HepG2 (cell line): ENCODE results near the gene CEBPB. TPM values are rescaled to one million over a fixed set of nuclear protein-coding genes. Genes with fewer than 3 reads are reported as not detected.

Experiments
- ATM ChIP-seq: fragments of 450-650 bp; IDR thresholded peaks from 2 replicates; pipeline ENCODE4 v1.7.1; 2017; ENCODE audit warnings: mild to moderate bottlenecking, borderline replicate concordance
- CBX1 ChIP-seq: IDR thresholded peaks from one replicate; pipeline ENCODE4 v1.6.1; 2016; ENCODE audit warnings: antibody characterized with exemption, low read depth
- GLI4 ChIP-seq: sonication (generic); formaldehyde crosslinking; IDR thresholded peaks from 2 replicates; pipeline ENCODE4 v1.5.1; 2020; ENCODE audit warnings: missing genetic modification reagents, mild to moderate bottlenecking, moderate library complexity, borderline replicate concordance
- HES4 ChIP-seq: sonication (generic); formaldehyde crosslinking; IDR thresholded peaks from 2 replicates; pipeline ENCODE4 v1.9.0; 2021; ENCODE audit warnings: mild to moderate bottlenecking, missing genetic modification reagents, borderline replicate concordance
- HNF4G ChIP-seq, 2 experiments: sonication (generic) in 1 of 2; formaldehyde crosslinking in 1 of 2; IDR thresholded peaks; 2 replicates each; pipeline versions ENCODE4 v1.4.0 to v1.6.1; 2011 to 2020; ENCODE audit warnings: borderline replicate concordance in 2 of 2, low read depth in 2 of 2, mild to moderate bottlenecking in 2 of 2, low read length in 1 of 2, missing genetic modification reagents in 1 of 2, moderate library complexity in 1 of 2
- NFYC ChIP-seq: IDR thresholded peaks from 2 replicates; pipeline ENCODE4 v1.6.1; 2016; ENCODE audit warnings: missing genetic modification reagents, missing compliant biosample characterization
- PTBP1 ChIP-seq: fragments of 200-400 bp; formaldehyde crosslinking; IDR thresholded peaks from 2 replicates; pipeline ENCODE4 v1.6.1; 2018; ENCODE audit warnings: low read length, low read depth; ENCODE audit not compliant: poor library complexity, severe bottlenecking
- SALL1 ChIP-seq: sonication (generic); formaldehyde crosslinking; IDR thresholded peaks from 2 replicates; pipeline ENCODE4 v1.8.0; 2022; ENCODE audit warnings: mild to moderate bottlenecking, missing genetic modification reagents
- SP4 ChIP-seq: sonication (generic); formaldehyde crosslinking; IDR thresholded peaks from 2 replicates; pipeline ENCODE4 v1.8.1; 2023; ENCODE audit warnings: mild to moderate bottlenecking, missing genetic modification reagents
- SSRP1 ChIP-seq: IDR thresholded peaks from 2 replicates; pipeline ENCODE4 v1.6.1; 2016; ENCODE audit warnings: control low read depth
- TARDBP ChIP-seq: sonication (generic); formaldehyde crosslinking; IDR thresholded peaks from 2 replicates; pipeline ENCODE4 v1.8.0; 2022; ENCODE audit warnings: mild to moderate bottlenecking, missing genetic modification reagents
- TMF1 ChIP-seq: sonication (generic); formaldehyde crosslinking; IDR thresholded peaks from 2 replicates; pipeline ENCODE4 v1.8.1; 2022; ENCODE audit warnings: low read depth, missing genetic modification reagents
- TOPORS ChIP-seq: sonication (generic); formaldehyde crosslinking; IDR thresholded peaks from 2 replicates; pipeline ENCODE4 v1.8.0; 2023; ENCODE audit warnings: mild to moderate bottlenecking, missing genetic modification reagents
- ZFP36 ChIP-seq: fragments of 150-350 bp; IDR thresholded peaks from 2 replicates; pipeline ENCODE4 v1.6.1; 2018; ENCODE audit warnings: borderline replicate concordance, low read length, low read depth; ENCODE audit not compliant: partially characterized antibody
- ZMYM4 ChIP-seq: sonication (generic); formaldehyde crosslinking; IDR thresholded peaks from 2 replicates; pipeline ENCODE4 v1.8.1; 2023; ENCODE audit warnings: mild to moderate bottlenecking, missing genetic modification reagents
- ZNF350 ChIP-seq: sonication (generic); formaldehyde crosslinking; IDR thresholded peaks from 2 replicates; pipeline ENCODE4 v1.4.0; 2020; ENCODE audit warnings: mild to moderate bottlenecking, low read depth, missing genetic modification reagents, borderline replicate concordance
- ZNF546 ChIP-seq: sonication (generic); formaldehyde crosslinking; conservative IDR thresholded peaks from 2 replicates; pipeline ENCODE4 v1.8.1; 2023; ENCODE audit warnings: mild to moderate bottlenecking, missing genetic modification reagents
- ZNF775 ChIP-seq: sonication (generic); formaldehyde crosslinking; IDR thresholded peaks from 2 replicates; pipeline ENCODE4 v1.4.0; 2020; ENCODE audit warnings: missing genetic modification reagents, mild to moderate bottlenecking, moderate library complexity, borderline replicate concordance
- polyA plus RNA-seq, 8 experiments: library from polyadenylated mRNA; depleted of rRNA in 3 of 8; stranded (reverse) in 7 of 8; unstranded in 1 of 8; fragments of >200 nt; fragmentation: Illumina TruSeq in 4 of 8; extraction: Trizol in 4 of 8; gene quantifications; 2 replicates each; pipeline versions ENCODE4 v1.2.1 to v1.2.3, GENCODE V29; 2011 to 2016; ENCODE audit warnings: low read depth in 4 of 8, missing spikeins in 1 of 8, mixed read lengths in 1 of 8; ENCODE audit not compliant: insufficient read depth in 1 of 8
- total RNA-seq, 5 experiments: library from RNA; depleted of rRNA; stranded (reverse); fragments of >200 nt; fragmentation: Illumina TruSeq; extraction: Trizol; gene quantifications; 2 replicates each; pipeline ENCODE4 v1.2.3, GENCODE V29; 2016; ENCODE audit warnings: low read depth in 1 of 5
- TF ChIP-seq, protein P1 (sequence below): sonication (generic); formaldehyde crosslinking; IDR thresholded peaks from 2 replicates; pipeline ENCODE4 v1.8.0; 2022; ENCODE audit warnings: missing genetic modification reagents, low read depth, mild to moderate bottlenecking, borderline replicate concordance
- TF ChIP-seq, protein P2 (sequence below): sonication (generic); formaldehyde crosslinking; IDR thresholded peaks from 2 replicates; pipeline ENCODE4 v1.4.0; 2020; ENCODE audit warnings: missing genetic modification reagents
- TF ChIP-seq, protein P3 (sequence below): sonication (generic); formaldehyde crosslinking; IDR thresholded peaks from 2 replicates; pipeline ENCODE4 v1.8.1; 2023; ENCODE audit warnings: missing genetic modification reagents, inconsistent platforms, borderline replicate concordance
- TF ChIP-seq, protein P4 (sequence below): sonication (generic); formaldehyde crosslinking; IDR thresholded peaks from 2 replicates; pipeline ENCODE4 v1.8.0; 2022; ENCODE audit warnings: mild to moderate bottlenecking, missing genetic modification reagents
- TF ChIP-seq, protein P5 (sequence below): sonication (generic); formaldehyde crosslinking; IDR thresholded peaks from 2 replicates; pipeline ENCODE4 v1.5.0; 2020; ENCODE audit warnings: mild to moderate bottlenecking, low read depth, missing genetic modification reagents, borderline replicate concordance
- TF ChIP-seq, protein P6 (sequence below): sonication (generic); formaldehyde crosslinking; IDR thresholded peaks from 2 replicates; pipeline ENCODE4 v1.4.0; 2020; ENCODE audit warnings: mild to moderate bottlenecking, missing genetic modification reagents

The CEBPB gene
- total and polyA plus RNA-seq, 2 of the 13 experiments (the other 11 are each of a cell fraction or from before 2014, with no cell fraction given): 18.5 to 28.2 TPM

DNA sequence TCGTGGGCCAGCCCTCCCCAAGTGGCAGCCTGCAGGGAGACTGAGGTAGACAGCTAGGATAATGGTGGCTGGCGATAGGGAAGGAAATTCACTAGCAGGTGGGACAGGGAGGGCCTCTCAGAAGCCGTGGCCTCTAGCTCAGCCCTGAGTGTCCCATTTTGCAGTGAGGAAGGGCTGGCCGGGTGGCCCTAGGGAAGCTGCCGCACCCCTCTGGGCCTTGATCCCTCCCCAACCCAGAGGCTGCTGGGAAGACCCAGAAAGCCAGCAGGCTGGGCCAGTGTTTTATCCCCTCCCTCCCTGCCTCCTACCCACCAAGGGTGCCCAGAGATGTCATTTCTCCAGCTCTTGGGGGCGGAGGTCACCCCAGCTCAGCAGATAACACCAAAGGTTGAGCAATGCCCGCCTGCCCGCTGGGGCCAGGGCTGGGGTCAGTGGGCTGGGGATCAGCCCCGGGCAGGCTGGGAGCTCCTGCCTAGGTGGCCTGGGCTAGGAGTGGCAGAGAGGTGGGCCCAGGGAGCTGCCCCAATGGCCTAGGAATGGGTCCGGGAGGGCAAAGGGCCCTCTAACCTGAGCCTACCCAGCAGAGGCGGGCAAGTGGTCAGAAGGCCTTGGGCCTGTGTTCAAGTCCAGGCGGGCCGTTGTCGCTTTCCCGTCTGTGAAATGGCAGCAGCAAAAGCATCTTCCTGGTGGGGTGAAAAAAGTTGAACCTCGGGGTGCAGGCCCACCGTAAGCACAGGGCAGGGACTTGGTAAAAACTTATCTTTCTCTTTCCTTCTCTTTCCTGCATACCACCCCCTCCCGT is 1.6 kb upstream of the CEBPB start (continued):
- TF ChIP-seq, protein P1, sequence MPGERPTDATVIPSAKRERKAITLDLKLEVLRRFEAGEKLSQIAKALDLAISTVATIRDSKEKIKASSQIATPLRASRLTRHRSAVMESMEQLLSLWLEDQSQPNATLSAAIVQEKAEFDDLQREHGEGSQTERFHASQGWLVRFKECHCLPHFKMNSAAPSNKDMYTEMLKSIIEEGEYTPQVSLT (CRISPR knock-in tag): no peak
- TF ChIP-seq, protein P2, sequence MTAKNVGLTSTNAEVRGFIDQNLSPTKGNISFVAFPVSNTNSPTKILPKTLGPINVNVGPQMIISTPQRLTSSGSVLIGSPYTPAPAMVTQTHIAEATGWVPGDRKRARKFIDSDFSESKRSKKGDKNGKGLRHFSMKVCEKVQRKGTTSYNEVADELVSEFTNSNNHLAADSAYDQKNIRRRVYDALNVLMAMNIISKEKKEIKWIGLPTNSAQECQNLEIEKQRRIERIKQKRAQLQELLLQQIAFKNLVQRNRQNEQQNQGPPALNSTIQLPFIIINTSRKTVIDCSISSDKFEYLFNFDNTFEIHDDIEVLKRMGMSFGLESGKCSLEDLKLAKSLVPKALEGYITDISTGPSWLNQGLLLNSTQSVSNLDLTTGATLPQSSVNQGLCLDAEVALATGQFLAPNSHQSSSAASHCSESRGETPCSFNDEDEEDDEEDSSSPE: peak; percentile 81
- TF ChIP-seq CBX1 (peak; percentile 26), ZNF546 (peak; percentile 61; the same call in 1 of the 2 replicates), TMF1 (CRISPR knock-in tag) (peak; percentile 84), HES4 (peak; percentile 74), ATM (no peak), SALL1 (peak; percentile 99), SP4 (CRISPR knock-in tag) (peak; percentile 86), TOPORS (CRISPR knock-in tag) (no peak), ZNF350 (peak; percentile 98), ZMYM4 (CRISPR knock-in tag) (peak; percentile 87), GLI4 (CRISPR knock-in tag) (no peak), NFYC (CRISPR knock-in tag) (no peak), PTBP1 (peak; percentile 100), TARDBP (CRISPR knock-in tag) (peak; percentile 99), ZNF775 (CRISPR knock-in tag) (no peak), ZFP36 (no peak), HNF4G (IDR thresholded peaks at IDR 0.05; ENCODE audit: borderline replicate concordance, low read depth, low read length) (peak; percentile 98), HNF4G (CRISPR knock-in tag; IDR thresholded peaks at IDR 0.05; ENCODE audit: borderline replicate concordance, low read depth) (peak; percentile 96), SSRP1 (CRISPR knock-in tag) (peak; percentile 96)
- TF ChIP-seq, protein P3, sequence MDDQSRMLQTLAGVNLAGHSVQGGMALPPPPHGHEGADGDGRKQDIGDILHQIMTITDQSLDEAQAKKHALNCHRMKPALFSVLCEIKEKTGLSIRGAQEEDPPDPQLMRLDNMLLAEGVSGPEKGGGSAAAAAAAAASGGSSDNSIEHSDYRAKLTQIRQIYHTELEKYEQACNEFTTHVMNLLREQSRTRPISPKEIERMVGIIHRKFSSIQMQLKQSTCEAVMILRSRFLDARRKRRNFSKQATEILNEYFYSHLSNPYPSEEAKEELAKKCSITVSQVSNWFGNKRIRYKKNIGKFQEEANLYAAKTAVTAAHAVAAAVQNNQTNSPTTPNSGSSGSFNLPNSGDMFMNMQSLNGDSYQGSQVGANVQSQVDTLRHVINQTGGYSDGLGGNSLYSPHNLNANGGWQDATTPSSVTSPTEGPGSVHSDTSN (CRISPR knock-in tag): no peak
- TF ChIP-seq, protein P4, sequence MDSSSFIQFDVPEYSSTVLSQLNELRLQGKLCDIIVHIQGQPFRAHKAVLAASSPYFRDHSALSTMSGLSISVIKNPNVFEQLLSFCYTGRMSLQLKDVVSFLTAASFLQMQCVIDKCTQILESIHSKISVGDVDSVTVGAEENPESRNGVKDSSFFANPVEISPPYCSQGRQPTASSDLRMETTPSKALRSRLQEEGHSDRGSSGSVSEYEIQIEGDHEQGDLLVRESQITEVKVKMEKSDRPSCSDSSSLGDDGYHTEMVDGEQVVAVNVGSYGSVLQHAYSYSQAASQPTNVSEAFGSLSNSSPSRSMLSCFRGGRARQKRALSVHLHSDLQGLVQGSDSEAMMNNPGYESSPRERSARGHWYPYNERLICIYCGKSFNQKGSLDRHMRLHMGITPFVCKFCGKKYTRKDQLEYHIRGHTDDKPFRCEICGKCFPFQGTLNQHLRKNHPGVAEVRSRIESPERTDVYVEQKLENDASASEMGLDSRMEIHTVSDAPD: peak; percentile 84; the same call in 1 of the 2 replicates
- TF ChIP-seq, protein P5, sequence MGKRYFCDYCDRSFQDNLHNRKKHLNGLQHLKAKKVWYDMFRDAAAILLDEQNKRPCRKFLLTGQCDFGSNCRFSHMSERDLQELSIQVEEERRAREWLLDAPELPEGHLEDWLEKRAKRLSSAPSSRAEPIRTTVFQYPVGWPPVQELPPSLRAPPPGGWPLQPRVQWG (CRISPR knock-in tag): no peak
- TF ChIP-seq, protein P6, sequence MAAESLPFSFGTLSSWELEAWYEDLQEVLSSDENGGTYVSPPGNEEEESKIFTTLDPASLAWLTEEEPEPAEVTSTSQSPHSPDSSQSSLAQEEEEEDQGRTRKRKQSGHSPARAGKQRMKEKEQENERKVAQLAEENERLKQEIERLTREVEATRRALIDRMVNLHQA (CRISPR knock-in tag): no peak
